ENCODE data around the gene SUSD2. TPM values are rescaled to one million over a fixed set of nuclear protein-coding genes. Genes with fewer than 3 reads are reported as not detected.

The SUSD2 gene
- total RNA-seq, 4 donors from 2014 or later, result 10.7 to 367 (median 209) TPM

DNA sequence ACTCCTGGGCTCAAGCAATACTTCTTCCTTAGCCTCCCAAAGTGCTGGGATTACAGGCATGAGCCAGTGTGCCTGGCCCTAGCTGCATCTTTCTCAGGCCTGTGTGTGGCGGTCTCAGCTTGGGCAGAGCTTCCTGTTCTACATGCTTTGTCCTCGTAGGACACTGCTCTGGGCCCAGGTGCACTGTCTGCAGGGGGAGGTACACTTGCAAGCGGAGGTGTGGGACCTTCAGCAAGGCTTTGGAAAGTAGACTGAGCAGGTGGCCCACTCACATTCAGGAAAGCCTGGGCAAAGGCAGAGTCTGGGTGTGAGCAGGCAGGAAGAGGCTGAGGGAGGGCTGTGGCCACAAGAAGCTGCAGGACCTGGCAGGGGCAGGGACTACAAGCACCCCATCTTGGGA lies 33.6 kb upstream of the SUSD2 start:
- Histone ChIP-seq H3K4me3 (no peak overlapping the region), H3K4me1 (peaks cover 5 to 55% (median 32%) of the 10 kb centered on the region in 4 donors)

DNA sequence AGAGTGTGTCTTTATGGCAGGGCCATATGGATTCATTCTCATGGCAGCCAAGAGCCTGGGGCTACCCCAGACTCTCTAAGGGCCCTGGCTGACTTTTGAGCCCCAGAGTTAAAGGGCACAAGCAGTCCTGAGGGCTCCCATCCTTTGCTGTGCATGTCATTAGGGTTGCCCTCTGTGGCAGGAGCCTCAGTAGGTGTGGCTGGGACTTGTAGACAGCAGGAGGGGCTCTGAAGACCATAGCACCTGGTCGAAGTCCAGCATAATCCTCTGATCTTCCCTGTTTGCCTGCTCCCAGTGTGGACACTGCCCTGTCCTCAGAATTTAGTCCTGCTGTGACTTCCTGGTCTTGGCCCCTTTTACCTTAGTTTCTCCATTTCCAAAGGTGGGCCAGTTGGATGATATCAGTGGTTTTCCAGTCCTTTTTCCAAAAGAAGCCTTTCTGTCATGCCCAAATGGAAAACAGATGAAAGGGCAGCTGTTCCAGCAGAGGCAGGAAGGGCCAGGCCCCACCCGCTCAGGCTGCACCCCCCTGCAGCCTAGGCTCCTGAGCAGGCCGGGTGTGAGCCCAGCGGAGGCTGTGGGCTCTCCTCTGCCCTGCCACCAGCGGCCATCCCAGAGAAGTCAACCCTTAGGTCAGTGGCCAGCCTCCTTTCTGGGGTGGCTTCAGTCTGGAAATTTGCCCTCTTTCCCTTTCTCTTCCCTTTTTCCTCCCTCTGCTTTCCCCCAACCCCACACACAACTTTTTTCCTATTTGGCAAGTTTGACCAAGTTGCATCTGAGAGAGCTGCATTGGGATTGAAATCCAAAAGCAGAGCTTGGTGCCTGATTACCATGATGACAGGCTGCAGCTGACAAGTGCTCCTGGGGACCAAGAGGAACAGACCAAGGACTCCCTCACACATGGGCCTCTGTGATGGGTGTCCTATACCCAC lies 32.8 kb upstream of the SUSD2 start:
- no peaks in the 10 kb centered on the region for H3K36me3 ChIP-seq
- no peak for DNase-seq
- H3K4me3 ChIP-seq, result no peak overlapping the region
- H3K27ac ChIP-seq, result peak overlapping the region in 3 of 4 donors; percentile 59 to 79 (median 65)
- H3K27me3 ChIP-seq, result no peaks in the 10 kb centered on the region
- no peak for TF ChIP-seq POLR2A (IDR thresholded peaks at IDR 0.05)
- TF ChIP-seq, protein P1, sequence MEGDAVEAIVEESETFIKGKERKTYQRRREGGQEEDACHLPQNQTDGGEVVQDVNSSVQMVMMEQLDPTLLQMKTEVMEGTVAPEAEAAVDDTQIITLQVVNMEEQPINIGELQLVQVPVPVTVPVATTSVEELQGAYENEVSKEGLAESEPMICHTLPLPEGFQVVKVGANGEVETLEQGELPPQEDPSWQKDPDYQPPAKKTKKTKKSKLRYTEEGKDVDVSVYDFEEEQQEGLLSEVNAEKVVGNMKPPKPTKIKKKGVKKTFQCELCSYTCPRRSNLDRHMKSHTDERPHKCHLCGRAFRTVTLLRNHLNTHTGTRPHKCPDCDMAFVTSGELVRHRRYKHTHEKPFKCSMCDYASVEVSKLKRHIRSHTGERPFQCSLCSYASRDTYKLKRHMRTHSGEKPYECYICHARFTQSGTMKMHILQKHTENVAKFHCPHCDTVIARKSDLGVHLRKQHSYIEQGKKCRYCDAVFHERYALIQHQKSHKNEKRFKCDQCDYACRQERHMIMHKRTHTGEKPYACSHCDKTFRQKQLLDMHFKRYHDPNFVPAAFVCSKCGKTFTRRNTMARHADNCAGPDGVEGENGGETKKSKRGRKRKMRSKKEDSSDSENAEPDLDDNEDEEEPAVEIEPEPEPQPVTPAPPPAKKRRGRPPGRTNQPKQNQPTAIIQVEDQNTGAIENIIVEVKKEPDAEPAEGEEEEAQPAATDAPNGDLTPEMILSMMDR (IDR thresholded peaks at IDR 0.05), result no peak
- peaks cover 5 to 61% (median 34%) of the 10 kb centered on the region in 4 donors for H3K4me1 ChIP-seq
- no peaks in the 10 kb centered on the region for H3K9me3 ChIP-seq

More for the DNA sequence above, 33.6 kb upstream of the SUSD2 start:
- Histone ChIP-seq H3K27ac (peak overlapping the region in 3 of 4 donors; percentile 59 to 79 (median 65)), H3K9me3 (no peaks in the 10 kb centered on the region), H3K27me3 (no peaks in the 10 kb centered on the region), H3K36me3 (no peaks in the 10 kb centered on the region)
- no peak for TF ChIP-seq POLR2A (IDR thresholded peaks at IDR 0.05)
- TF ChIP-seq, protein P1 (IDR thresholded peaks at IDR 0.05), result no peak
- DNase-seq, result no peak

DNA sequence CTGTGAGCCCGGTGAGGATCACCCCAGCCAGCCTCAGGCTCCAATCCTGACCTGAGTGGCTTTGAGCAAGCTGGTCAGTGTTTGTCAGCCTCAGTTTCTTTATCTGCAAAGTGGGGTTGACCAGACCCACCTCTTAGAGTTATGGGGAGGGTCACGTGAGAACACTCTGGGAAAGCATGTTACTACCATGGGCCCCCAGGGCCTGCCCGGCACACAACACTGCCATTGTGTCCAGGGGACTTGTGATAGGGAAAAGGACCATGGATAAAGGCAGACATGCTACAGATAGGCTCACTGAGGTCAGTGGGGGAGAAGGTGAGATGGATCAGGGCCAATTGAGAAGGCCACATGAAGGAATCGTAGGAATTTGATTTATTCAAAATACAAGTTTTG lies 32.1 kb upstream of the SUSD2 start:
- Histone ChIP-seq H3K27me3 (no peaks in the 10 kb centered on the region), H3K36me3 (no peaks in the 10 kb centered on the region), H3K9me3 (no peaks in the 10 kb centered on the region), H3K4me3 (no peak overlapping the region), H3K4me1 (peaks cover 5 to 56% (median 38%) of the 10 kb centered on the region in 4 donors), H3K27ac (no peak overlapping the region)
- no peak for DNase-seq
- no peak for TF ChIP-seq POLR2A (IDR thresholded peaks at IDR 0.05)
- TF ChIP-seq, protein P1 (IDR thresholded peaks at IDR 0.05), result no peak

DNA sequence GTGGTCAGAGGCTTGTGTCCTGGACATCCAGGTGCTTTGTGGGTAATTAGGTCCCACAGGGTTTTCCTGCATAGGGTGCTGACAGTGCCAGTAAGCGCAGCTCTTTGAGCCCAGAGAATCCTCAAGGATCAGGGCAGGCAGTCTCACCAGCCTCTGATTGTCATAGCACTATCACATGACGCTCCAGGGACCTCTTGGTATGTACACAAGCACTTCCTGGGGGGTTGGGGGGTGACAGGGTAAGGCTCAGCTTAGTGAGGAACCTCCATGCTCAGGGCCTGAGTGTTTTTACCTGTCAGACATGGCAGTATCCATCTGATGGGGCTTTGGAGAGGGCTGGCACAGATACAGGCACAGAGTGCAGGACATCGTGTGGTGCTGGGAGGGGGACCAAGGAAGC lies 27.9 kb upstream of the SUSD2 start:
- peak in 2 of 3 donors; percentile 88 to 92 for DNase-seq

GRCh38 chr22:24153959-24154358 lies 27.3 kb upstream of the SUSD2 start:
- no peak for DNase-seq
- H3K9me3 ChIP-seq, result no peaks in the 10 kb centered on the region
- H3K27me3 ChIP-seq, result no peaks in the 10 kb centered on the region
- TF ChIP-seq, protein P1 (IDR thresholded peaks at IDR 0.05), result no peak
- TF ChIP-seq POLR2A (IDR thresholded peaks at IDR 0.05), result no peak
- peaks cover 0 to 43% (median 38%) of the 10 kb centered on the region in 4 donors for H3K4me1 ChIP-seq
- H3K36me3 ChIP-seq, result no peaks in the 10 kb centered on the region
- H3K27ac ChIP-seq, result peak overlapping the region; percentile 77 to 97 (median 85)
- no peak overlapping the region for H3K4me3 ChIP-seq

More for the DNA sequence above, 27.9 kb upstream of the SUSD2 start:
- H3K9me3 ChIP-seq, result no peaks in the 10 kb centered on the region
- peak overlapping the region; percentile 77 to 97 (median 85) for H3K27ac ChIP-seq
- no peaks in the 10 kb centered on the region for H3K36me3 ChIP-seq
- TF ChIP-seq, protein P1 (IDR thresholded peaks at IDR 0.05), result no peak
- TF ChIP-seq POLR2A (IDR thresholded peaks at IDR 0.05), result no peak
- peaks cover 0 to 47% (median 34%) of the 10 kb centered on the region in 4 donors for H3K4me1 ChIP-seq
- H3K27me3 ChIP-seq, result no peaks in the 10 kb centered on the region
- no peak overlapping the region for H3K4me3 ChIP-seq

All from Peyer's patch (tissue), 4 donors.